ENCODE data around the gene IRF1. TPM values are rescaled to one million over a fixed set of nuclear protein-coding genes. Genes with fewer than 3 reads are reported as not detected.

IRF1 gene
- total and polyA plus RNA-seq, 2 of the 8 experiments (the other 6 are each of a cell fraction or from before 2014, with no cell fraction given) = 4.0 to 8.5 TPM

- no peak for TF ChIP-seq USF2 (IDR thresholded peaks at IDR 0.05; ENCODE audit: low read length)
- 0 out of 2 replicates have a peak, but pooled peaks have one; percentile 32 for TF ChIP-seq TEAD4 (IDR thresholded peaks at IDR 0.05; ENCODE audit: low read depth, low read length)
- no peak for TF ChIP-seq ATF2 (IDR thresholded peaks at IDR 0.05; ENCODE audit: low read length)
- no peak for TF ChIP-seq TBP (IDR thresholded peaks at IDR 0.05; ENCODE audit: low read depth, low read length)
- TF ChIP-seq JUN (IDR thresholded peaks at IDR 0.05; ENCODE audit: low read depth, low read length) = no peak
- no peak for TF ChIP-seq PHF8 (conservative IDR thresholded peaks at IDR 0.05; ENCODE audit: low read depth, low read length)
Measured at GRCh38 chr5:132474131-132474723, 16.3 kb downstream of the IRF1 start (continued).

All from H1 (cell line).